ENCODE measurements around the gene ROCK2.

Gene ROCK2

GRCh38 chr2:11338580-11338979, 5.9 kb downstream of the ROCK2 start:
- no peak for FAIRE-seq

DNA sequence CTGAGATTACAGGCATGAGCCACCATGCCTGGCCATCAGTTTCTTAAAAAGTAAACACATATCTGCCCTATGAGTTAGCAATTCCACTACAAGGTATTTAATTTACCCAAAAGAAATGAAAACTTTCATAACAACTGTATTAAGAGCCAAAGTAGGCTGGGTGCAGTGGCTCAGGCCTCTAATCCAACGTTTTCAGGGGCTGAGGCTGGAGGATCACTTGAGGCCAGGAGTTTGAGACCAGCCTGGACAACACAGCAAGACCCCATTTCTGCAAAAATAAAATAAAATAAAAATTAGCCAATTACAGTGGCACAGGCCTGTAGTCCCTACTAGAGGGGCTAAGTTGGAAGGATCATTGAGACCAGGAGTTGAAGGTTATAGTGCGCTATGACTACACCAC, 6.5 kb downstream of the ROCK2 start:
- no peak for FAIRE-seq

DNA sequence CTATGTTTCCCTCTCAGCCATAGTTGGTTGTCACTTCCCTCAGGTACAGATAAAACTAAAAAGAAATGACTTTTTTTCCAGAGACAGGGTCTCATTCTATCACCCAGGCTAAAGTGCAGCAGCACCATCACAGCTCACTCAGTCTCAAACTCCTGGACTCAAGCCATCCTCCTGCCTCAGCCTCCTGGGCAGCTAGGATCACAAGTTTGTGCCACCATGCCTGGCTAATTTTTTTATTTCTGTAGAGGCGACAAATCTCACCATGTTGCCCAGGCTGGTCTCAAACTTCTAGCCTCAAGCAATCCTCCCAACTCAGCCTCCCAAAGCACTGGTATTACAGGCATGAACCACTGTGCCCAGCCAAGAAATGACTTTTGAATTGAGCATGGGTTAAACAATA, 8.2 kb downstream of the ROCK2 start:
- FAIRE-seq: no peak

DNA sequence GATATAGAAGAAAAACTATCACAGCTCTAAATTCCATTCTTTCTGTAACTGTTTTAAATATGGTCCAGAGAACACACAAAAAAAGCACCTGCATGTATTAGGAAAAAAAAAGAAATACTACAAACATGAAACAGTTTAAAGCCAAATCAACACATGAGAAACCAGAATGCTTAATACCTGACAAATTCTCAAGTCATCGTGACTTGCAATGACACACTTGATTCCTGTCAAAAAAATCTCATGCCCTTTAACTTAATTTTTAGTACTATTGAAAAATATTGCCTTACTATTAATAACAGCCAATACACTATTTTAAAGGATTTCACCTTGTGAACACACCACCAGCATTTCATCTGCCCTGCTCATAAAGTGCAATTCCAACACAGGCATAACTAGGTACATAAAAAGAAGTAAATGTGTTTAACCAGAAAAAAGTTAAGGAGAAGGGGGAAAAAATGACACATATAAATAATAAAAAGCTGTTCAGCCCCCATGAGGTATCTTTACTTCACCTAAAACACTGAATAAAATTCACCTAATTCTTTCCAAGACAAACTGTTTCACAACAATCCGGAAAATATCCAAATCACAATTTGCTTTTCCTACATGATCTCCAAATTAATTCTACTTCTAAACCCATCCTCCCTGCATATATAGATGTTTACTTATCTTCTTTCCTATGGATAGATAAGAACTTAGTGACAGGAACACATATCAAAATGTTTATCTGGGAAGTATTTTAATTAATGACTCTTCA, 10.8 kb downstream of the ROCK2 start:
- FAIRE-seq: no peak

DNA sequence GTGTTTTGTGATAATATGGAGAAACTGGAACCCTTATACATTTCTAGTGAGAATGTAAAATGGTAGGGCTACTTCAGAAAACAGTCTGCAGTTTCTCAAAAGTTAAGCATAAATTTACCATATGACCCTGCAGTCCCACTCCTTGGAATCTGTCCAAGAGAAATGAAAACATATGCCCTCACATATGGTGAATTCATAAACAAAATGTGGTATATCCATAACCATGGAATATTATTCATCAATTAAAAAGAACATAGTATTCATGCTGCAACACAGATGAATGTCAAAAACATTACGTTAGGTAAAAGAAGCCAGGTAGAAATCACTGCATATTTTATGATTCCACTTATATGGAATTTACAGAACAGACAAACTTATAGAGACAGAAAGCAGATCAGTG, 11.8 kb downstream of the ROCK2 start:
- no peak for FAIRE-seq

GRCh38 chr2:11330457-11331142, 13.8 kb downstream of the ROCK2 start:
- no peak for FAIRE-seq

GRCh38 chr2:11329776-11330175, 14.7 kb downstream of the ROCK2 start:
- peak; percentile 77 for FAIRE-seq

DNA sequence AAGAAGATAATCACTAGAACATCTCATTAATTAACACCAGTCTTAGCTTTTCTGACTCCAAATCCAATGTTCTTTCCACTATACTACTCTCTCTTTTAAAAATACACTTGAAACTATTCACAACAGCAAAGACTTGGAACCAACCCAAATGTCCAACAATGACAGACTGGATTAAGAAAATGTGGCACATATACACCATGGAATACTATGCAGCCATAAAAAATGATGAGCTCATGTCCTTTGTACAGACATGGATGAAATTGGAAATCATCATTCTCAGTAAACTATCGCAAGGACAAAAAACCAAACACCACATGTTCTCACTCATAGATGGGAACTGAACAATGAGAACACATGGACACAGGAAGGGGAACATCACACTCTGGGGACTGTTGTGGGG, 15.9 kb downstream of the ROCK2 start:
- peak; percentile 24 for FAIRE-seq

DNA sequence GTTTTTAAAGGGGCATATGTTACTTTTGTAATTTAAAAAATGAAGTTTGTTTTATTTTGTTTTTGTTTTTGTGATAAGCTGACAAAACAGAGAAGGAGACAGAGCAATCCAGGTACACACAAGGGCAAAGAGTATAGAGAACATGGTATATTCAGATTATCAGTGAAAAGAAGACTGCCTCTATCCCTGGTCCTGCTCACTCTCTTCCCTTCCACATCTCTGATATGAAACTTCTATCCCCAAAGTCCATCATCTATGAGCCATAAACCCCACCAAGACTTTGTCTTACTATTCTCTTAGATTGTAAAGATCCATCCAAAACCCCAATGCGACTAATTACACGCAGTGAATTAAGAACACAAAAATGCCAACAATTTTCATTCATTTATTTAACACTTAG, 16.6 kb downstream of the ROCK2 start:
- no peak for FAIRE-seq

DNA sequence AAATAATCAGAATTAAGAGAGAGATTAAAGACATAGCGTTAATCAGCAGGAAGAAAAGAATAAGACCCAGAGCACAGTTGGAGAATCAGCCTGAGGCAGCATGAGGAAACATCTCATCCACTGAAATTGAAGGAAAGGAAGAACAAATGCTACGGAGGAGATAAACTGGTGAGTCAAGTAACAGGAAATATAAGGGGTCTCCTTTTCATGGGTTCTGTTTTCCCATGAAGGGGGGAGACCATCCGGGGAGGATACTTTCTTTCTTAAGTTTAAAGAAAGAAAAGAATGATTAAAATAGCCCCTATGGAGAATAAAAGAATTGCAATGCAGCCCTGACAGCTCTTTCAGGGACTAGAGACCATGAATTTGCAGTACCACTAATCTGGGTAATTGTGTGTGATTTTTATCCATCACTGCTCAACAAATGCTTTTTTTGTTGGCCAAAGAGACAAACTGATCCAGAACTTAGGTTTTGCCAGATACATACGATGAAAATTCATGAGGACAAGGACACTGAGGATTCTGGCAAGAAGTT, 17.7 kb downstream of the ROCK2 start:
- no peak for FAIRE-seq

GRCh38 chr2:11325961-11326676, 18.3 kb downstream of the ROCK2 start:
- no peak for FAIRE-seq

- no peak for FAIRE-seq
Measured at GRCh38 chr2:11321847-11322246, 22.6 kb downstream of the ROCK2 start.

DNA sequence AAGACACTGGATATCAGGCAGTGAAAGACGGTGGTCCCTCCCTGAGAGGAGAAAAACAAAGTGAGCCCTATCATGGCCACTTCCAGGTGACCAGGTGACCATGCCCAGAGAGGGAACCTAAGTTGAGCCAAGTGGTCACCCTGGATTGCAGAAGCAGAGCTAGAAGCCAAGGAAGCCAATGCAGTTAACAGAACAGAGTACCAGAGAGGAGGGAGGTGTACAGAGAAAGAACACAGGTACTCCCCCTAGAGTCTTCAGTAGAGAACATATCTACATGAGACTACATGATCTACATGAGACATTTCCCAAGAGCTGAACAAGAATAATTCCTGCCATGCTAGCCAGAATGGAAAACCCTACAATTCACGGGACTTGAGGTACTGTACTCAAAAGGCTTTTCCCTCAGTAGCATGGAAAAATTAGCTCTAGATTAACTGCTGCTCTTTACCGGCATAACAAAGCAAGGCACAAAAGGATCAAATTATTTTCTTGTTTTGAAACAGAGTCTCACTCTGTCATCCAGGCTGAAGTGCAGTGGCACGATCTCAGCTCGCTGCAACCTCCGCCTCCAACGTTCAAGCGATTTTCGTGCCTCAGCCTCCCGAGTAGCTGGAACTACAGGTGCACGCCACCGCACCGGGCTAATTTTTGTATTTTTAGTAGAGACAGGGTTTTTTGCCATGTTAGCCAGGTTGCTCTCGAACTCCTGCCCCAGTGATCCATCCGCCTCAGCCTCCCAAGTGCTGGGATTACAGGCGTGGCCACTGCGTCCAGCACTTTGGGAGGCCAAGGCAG, 23.5 kb downstream of the ROCK2 start:
- FAIRE-seq: no peak

GRCh38 chr2:11319939-11320338, 24.5 kb downstream of the ROCK2 start:
- no peak for FAIRE-seq

DNA sequence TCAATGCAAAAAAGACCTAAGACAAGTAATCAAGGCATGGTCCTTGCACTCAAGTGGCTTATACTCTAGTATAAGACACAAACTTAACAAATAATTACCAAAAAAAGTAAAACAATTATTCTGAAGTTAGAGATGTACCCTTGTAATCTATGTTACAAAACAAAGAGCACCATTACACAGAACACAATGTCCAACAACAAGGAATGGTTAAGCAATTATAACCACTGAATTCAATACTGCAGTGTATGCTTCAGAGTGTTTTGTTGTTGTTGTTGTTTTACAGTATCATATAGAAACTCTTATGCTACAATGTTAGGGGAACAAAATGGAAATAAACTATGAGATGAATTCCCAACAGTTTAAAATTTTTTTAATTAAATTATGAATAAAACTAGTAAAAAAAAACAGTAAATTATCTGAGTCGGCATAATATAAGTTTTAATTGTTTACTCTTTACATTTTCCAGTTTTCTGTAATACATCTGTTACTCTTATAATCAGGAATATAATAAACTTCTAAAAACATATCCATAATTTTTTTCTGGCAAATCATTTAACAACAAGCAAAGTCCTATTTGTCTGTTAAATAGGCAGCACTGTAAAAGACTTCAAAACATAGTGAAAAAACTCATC, 29.2 kb downstream of the ROCK2 start:
- peak; percentile 92 for FAIRE-seq

- FAIRE-seq: no peak
Measured at GRCh38 chr2:11314487-11314886, 29.9 kb downstream of the ROCK2 start.

GRCh38 chr2:11312770-11313471, 31.5 kb downstream of the ROCK2 start:
- no peak for FAIRE-seq

DNA sequence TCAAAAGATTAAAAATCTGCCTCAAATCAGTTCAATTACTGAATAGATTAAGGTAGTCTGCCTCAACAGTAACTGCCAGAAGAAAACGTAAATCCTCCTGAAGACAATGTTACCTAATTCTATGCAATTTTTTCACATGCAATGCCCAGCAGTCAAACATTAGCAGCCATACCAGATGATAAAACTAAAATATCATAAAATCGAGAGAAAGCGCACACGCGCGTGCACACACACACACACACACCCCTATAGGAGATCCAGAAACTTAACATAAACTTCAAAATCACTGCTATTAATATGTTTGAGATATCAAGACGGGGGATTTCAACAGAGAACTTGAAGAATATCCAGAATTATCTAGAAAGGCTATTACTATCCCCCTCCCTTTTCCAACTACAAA, 32.9 kb downstream of the ROCK2 start:
- no peak for FAIRE-seq

DNA sequence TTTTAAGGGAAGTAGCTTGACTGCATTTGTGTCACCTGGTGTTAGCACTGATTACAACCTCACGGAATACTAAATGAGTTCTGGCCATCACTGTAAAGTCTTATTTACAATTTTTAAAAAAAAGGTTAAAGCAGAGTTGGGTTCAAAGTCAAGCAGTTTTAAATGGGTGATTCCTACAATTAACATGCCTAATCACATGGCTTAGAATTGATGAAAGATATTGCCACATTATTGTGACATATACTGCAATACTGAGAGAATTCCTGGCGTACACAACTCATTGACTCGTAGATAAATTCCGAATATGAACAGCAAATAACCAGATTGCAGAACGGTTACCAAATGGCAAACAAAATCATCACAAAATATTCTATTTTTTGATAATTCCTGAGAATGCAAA, 34.2 kb downstream of the ROCK2 start:
- FAIRE-seq: peak; percentile 17

DNA sequence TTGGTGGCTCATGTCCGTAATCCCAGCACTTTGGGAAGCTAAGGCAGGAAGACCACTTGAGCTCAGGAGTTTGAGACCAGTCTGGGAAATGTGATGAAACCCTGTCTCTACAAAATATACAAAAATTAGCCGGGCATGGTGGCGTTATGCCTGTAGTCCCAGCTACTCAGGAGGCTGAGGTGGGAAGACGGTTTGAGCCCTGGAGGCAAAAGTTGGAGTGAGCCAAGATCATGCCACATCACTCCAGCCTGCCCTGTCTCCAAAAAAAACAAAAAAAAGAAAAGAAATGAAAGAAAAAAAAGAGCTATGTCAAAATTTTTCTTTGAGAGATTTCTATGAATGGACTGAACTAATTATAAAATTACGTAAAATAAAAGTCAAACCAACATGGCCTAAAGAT, 34.7 kb downstream of the ROCK2 start:
- no peak for FAIRE-seq

DNA sequence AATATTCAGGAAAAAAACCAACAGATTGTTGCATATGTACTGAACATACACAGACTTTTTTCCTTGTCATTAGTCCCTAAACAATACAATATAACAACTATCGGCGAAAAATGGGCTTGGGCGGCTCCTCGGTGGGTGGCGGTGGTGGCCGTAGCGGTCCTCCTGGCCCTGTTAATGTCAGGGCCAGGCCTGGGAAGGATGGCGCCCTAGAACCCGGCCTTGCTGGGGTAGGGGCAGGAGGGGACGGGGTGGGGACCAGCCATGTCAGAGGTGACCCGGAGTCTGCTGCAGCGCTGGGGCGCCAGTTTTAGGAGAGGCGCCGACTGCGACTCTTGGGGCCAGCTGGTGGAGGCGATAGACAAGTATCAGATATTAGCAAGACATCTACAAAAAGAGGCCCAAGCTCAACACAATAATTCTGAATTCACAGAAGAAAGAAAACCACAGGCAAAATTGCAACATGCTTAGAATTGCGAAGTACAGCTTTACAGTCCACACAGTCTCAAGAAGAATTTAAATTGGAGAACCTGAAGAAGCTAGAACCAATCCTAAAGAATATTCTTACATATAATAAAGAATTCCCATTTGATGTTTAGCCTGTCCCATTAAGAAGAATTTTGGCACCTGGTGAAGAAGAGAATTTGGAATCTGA, 36.5 kb downstream of the ROCK2 start:
- FAIRE-seq: no peak

All from islet of Langerhans (tissue), 1 donor.